Naive B cell (primary cell): ENCODE data around the gene LETM1. TPM values are rescaled to one million over a fixed set of nuclear protein-coding genes. Genes with fewer than 3 reads are reported as not detected.

Source experiments
- ATAC-seq, 2 donors: fragments of 150-1000 bp; cut with Tn5 transposase; 2 replicates each; pipeline ENCODE4 v1.10.0; 2021; ENCODE audit warnings: low read depth in 2 of 2, mild to moderate bottlenecking in 2 of 2, moderate library complexity in 2 of 2
- DNase-seq: peaks from one replicate; pipeline ENCODE4 v3.0.0; 2022
- H3K27ac Mint-ChIP-seq, 6 donors: one replicate each; pipeline ENCODE4 v1.8.0; 2020 to 2022; ENCODE audit warnings: mild to moderate bottlenecking in 6 of 6, mixed read lengths in 6 of 6, moderate library complexity in 5 of 6, inconsistent platforms in 2 of 6
- H3K27me3 Mint-ChIP-seq, 3 donors: one replicate each; pipeline ENCODE4 v1.8.0; 2021 to 2022; ENCODE audit warnings: mixed read lengths in 3 of 3, mild to moderate bottlenecking in 1 of 3
- H3K36me3 Mint-ChIP-seq, 2 donors: one replicate each; pipeline ENCODE4 v1.8.0; 2020 to 2022; ENCODE audit warnings: mixed read lengths in 2 of 2, inconsistent platforms in 1 of 2, mild to moderate bottlenecking in 1 of 2
- H3K4me1 Mint-ChIP-seq, 3 donors: one replicate each; pipeline ENCODE4 v1.8.0; 2020 to 2022; ENCODE audit warnings: mixed read lengths in 3 of 3, inconsistent platforms in 1 of 3, mild to moderate bottlenecking in 1 of 3, moderate library complexity in 1 of 3
- H3K4me3 Mint-ChIP-seq, 8 donors: one replicate each; pipeline ENCODE4 v1.8.0; 2020 to 2022; ENCODE audit warnings: mild to moderate bottlenecking in 8 of 8, mixed read lengths in 8 of 8, moderate library complexity in 8 of 8, inconsistent platforms in 2 of 8
- H3K9me3 Mint-ChIP-seq, 7 donors: one replicate each; pipeline ENCODE4 v1.8.0; 2020 to 2022; ENCODE audit warnings: mixed read lengths in 7 of 7, mild to moderate bottlenecking in 5 of 7, inconsistent platforms in 2 of 7, moderate library complexity in 1 of 7
- polyA plus RNA-seq, 6 donors: library from polyadenylated mRNA; unstranded; fragments of 300-500 nt; fragmentation: Illumina TruSeq; gene quantifications; one replicate each; pipeline ENCODE4 v1.2.3, GENCODE V29; 2021; ENCODE audit warnings: low read depth in 6 of 6

The LETM1 gene
- polyA plus RNA-seq, 6 donors from 2014 or later: 2.9 to 15.1 (median 10.8) TPM

DNA sequence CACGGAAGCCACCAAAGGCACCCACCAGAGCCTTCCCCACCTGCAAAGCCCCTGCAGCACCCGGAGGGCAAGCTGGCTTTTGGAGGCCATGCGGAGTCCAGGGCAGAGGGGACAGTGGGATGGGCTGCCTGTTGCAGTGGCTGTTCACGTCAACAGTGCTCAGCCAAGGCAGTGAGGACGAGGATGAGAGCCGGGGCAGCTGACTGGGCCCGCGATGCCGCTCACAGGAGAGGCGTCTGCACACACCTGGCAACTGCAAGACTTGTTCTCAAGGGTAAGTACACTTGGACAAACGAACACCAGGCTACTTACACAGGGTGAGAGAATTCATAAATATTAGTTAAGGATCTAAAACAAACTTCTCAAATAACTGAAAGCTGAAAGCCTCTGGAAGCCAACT, 43.2 kb downstream of the LETM1 start:
- Mint-ChIP-seq H3K9me3 (no peaks in the 10 kb centered on the region), H3K27me3 (no peaks in the 10 kb centered on the region), H3K36me3 (peaks cover 5 to 7% of the 10 kb centered on the region in 2 donors), H3K4me3 (no peak overlapping the region), H3K27ac (no peak overlapping the region), H3K4me1 (no peaks in the 10 kb centered on the region)
- DNase-seq: no peak
- no peak for ATAC-seq

DNA sequence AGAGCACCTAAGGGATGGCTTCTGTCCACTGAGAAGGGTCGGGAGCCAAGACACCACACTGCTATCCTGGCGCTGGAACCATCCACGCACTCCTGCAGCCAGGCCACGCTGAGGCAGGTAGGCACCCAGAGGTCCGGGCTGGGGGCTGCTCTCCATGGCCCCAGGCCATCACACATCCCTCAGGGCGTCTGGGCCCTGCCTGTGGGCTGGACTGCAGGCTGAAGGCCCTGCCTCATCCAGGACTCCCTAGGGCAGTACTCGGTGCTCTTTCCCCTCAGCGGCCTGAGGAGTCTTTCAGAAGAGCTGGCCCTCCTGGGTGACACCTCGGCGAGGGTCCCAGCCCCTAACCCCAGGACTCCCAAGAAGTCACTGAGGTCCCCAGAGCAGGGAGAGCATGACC, 45.2 kb downstream of the LETM1 start:
- Mint-ChIP-seq H3K27me3 (no peaks in the 10 kb centered on the region), H3K36me3 (peaks cover 5 to 7% of the 10 kb centered on the region in 2 donors), H3K4me3 (no peak overlapping the region), H3K4me1 (no peaks in the 10 kb centered on the region), H3K9me3 (no peaks in the 10 kb centered on the region), H3K27ac (no peak overlapping the region)
- no peak for ATAC-seq
- no peak for DNase-seq

DNA sequence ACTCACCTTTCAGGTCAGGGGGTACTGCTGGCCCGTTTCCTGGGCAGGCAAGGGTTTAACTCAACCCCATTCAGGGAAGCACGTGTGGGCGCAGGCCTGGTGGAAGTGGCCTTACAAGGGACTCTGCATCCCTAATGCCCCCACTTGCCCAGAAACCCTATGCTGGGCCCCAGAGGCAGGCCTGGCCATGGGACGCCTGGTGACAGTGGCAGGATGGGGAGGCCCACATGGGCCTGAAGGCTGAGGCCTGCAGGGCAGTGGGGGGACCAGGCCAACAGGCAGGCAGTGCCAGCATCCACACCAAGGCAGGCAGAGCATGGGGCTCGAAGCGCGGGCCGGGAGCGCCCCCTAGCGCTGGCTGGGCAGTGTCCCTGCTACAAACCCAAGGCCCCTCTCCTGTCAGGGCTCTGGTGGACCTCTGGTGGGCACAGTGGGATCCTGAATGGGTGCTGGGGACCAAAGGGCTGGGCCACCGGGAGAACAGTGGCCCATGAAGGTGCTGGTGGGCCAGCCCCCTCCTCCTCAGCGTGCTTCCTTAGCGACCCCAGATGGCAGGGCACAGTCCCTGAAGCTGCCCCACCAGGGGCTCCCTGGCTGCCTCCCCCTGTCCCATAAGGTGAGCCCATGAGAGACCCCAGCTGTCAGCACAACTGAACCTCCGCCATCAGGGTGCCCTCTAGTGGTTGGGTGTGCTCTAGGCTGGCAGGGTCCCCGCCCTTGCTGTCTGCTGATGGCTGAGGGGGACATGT, 46.0 kb downstream of the LETM1 start:
- H3K9me3 Mint-ChIP-seq: no peaks in the 10 kb centered on the region
- H3K36me3 Mint-ChIP-seq: peaks cover 5 to 7% of the 10 kb centered on the region in 2 donors
- ATAC-seq (peak; percentile 82 to 85), DNase-seq (peak; percentile 64)
- no peaks in the 10 kb centered on the region for H3K4me1 Mint-ChIP-seq
- H3K27me3 Mint-ChIP-seq: no peaks in the 10 kb centered on the region
- no peak overlapping the region for H3K27ac Mint-ChIP-seq
- H3K4me3 Mint-ChIP-seq: no peak overlapping the region

DNA sequence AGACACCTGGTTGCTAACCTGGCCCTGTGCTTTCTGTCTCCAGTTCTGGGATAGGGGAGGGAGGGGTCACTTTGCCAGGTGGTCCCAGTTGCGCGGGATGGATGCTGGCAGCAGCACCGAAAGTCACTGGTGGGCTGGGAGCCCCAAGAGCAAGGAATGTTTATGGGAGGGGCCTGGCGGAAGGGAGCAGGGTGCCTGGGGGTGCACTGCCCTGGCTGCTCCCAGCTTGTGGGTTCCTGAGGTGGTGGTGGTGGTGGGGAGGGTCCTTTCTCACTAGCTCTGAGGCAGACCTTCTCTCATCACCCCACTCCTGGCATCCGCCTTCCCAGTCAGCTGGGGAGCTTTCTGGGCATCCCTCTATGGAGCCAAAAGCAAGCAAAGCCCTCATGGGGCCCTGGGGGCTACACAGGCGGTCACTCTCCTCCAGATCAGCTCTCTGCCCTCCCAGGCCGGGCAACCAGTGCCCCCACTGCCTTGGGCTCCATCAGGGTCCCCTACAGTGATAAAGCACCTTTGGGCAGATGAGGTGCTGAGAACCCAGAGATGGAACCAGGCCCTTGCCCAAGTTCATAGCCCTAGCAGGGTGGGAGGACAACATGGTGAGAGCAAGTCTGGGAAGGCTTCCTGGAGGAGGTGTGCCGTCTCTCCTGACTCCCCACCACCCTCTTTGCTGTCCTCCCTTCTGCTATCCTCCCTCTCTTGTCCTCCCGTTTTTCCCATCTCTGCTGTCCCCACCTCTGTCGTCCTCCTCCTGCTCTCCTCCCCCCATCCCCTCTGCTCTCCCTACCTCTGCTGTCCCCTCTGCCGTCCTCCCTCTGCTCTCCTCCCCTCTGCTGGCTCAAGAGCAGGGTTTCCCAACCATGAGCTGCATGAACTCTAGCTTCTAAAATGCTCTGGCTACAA, 46.9 kb downstream of the LETM1 start:
- H3K4me3 Mint-ChIP-seq: no peak overlapping the region
- no peaks in the 10 kb centered on the region for H3K9me3 Mint-ChIP-seq
- H3K27ac Mint-ChIP-seq: peak overlapping the region in 1 of 6 donors; percentile 78
- no peaks in the 10 kb centered on the region for H3K27me3 Mint-ChIP-seq
- peaks cover 5 to 7% of the 10 kb centered on the region in 2 donors for H3K36me3 Mint-ChIP-seq
- H3K4me1 Mint-ChIP-seq: no peaks in the 10 kb centered on the region
- no peak for DNase-seq
- no peak for ATAC-seq

GRCh38 chr4:1808396-1808795, 47.6 kb downstream of the LETM1 start:
- Mint-ChIP-seq H3K27ac (no peak overlapping the region), H3K27me3 (peaks cover 0 to 4% (median 0%) of the 10 kb centered on the region in 3 donors), H3K36me3 (peaks cover 5 to 7% of the 10 kb centered on the region in 2 donors), H3K4me1 (no peaks in the 10 kb centered on the region), H3K4me3 (no peak overlapping the region), H3K9me3 (no peaks in the 10 kb centered on the region)
- no peak for DNase-seq
- no peak for ATAC-seq

DNA sequence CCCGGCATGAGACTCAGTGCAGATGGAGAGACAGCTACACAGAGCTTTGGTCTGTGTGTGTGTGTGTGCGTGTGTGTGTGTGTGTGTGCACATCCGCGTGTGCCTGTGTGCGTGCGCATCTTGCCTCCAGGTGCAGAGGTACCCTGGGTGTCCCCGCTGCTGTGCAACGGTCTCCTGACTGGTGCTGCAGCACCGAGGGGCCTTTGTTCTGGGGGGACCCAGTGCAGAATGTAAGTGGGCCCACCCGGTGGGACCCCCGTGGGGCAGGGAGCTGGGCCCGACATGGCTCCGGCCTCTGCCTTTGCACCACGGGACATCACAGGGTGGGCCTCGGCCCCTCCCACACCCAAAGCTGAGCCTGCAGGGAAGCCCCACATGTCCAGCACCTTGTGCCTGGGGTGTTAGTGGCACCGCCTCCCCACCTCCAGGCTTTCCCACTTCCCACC, 48.6 kb downstream of the LETM1 start:
- no peaks in the 10 kb centered on the region for H3K9me3 Mint-ChIP-seq
- H3K4me3 Mint-ChIP-seq: no peak overlapping the region
- peaks cover 2 to 3% of the 10 kb centered on the region in 2 donors for H3K36me3 Mint-ChIP-seq
- H3K27ac Mint-ChIP-seq: no peak overlapping the region
- H3K4me1 Mint-ChIP-seq: no peaks in the 10 kb centered on the region
- DNase-seq (no peak), ATAC-seq (no peak)
- peaks cover 0 to 5% (median 0%) of the 10 kb centered on the region in 3 donors for H3K27me3 Mint-ChIP-seq

DNA sequence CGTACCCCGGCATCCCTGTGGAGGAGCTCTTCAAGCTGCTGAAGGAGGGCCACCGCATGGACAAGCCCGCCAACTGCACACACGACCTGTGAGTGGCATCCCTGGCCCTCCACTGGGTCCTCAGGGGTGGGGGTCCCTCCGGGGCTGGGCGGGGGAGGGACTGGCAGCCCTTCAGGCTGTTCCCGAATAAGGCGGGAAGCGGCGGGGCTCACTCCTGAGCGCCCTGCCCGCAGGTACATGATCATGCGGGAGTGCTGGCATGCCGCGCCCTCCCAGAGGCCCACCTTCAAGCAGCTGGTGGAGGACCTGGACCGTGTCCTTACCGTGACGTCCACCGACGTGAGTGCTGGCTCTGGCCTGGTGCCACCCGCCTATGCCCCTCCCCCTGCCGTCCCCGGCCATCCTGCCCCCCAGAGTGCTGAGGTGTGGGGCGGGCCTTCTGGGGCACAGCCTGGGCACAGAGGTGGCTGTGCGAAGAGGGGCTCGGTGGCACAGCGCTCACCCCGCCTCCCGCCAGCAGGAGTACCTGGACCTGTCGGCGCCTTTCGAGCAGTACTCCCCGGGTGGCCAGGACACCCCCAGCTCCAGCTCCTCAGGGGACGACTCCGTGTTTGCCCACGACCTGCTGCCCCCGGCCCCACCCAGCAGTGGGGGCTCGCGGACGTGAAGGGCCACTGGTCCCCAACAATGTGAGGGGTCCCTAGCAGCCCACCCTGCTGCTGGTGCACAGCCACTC, 49.2 kb downstream of the LETM1 start:
- ATAC-seq (no peak), DNase-seq (no peak)
- no peaks in the 10 kb centered on the region for H3K9me3 Mint-ChIP-seq
- H3K27ac Mint-ChIP-seq: no peak overlapping the region
- no peaks in the 10 kb centered on the region for H3K36me3 Mint-ChIP-seq
- H3K4me1 Mint-ChIP-seq: no peaks in the 10 kb centered on the region
- H3K27me3 Mint-ChIP-seq: peaks cover 0 to 5% (median 0%) of the 10 kb centered on the region in 3 donors
- H3K4me3 Mint-ChIP-seq: no peak overlapping the region

DNA sequence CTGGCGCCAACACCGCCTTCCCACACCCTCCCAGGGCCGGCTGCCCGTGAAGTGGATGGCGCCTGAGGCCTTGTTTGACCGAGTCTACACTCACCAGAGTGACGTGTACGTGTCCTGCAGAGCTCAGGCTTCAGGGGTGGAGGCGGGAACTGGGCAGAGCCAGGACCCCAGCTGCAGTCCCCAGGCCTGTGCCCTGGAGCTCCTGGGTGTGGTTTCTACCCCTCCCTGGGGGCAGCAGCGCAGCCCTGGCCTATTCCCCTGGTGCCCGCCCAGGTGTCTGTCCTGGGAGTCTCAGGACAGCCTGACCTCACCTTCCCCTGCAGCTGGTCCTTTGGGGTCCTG, 49.8 kb downstream of the LETM1 start:
- Mint-ChIP-seq H3K4me1 (no peaks in the 10 kb centered on the region), H3K27ac (no peak overlapping the region), H3K36me3 (no peaks in the 10 kb centered on the region), H3K4me3 (no peak overlapping the region), H3K9me3 (no peaks in the 10 kb centered on the region), H3K27me3 (peaks cover 0 to 7% (median 0%) of the 10 kb centered on the region in 3 donors)
- no peak for DNase-seq
- ATAC-seq: no peak

GRCh38 chr4:1805493-1806222, 50.3 kb downstream of the LETM1 start:
- H3K4me3 Mint-ChIP-seq: no peak overlapping the region
- peaks cover 0 to 12% (median 0%) of the 10 kb centered on the region in 3 donors for H3K27me3 Mint-ChIP-seq
- ATAC-seq (no peak), DNase-seq (no peak)
- H3K36me3 Mint-ChIP-seq: no peaks in the 10 kb centered on the region
- H3K9me3 Mint-ChIP-seq: no peaks in the 10 kb centered on the region
- H3K4me1 Mint-ChIP-seq: no peaks in the 10 kb centered on the region
- no peak overlapping the region for H3K27ac Mint-ChIP-seq

DNA sequence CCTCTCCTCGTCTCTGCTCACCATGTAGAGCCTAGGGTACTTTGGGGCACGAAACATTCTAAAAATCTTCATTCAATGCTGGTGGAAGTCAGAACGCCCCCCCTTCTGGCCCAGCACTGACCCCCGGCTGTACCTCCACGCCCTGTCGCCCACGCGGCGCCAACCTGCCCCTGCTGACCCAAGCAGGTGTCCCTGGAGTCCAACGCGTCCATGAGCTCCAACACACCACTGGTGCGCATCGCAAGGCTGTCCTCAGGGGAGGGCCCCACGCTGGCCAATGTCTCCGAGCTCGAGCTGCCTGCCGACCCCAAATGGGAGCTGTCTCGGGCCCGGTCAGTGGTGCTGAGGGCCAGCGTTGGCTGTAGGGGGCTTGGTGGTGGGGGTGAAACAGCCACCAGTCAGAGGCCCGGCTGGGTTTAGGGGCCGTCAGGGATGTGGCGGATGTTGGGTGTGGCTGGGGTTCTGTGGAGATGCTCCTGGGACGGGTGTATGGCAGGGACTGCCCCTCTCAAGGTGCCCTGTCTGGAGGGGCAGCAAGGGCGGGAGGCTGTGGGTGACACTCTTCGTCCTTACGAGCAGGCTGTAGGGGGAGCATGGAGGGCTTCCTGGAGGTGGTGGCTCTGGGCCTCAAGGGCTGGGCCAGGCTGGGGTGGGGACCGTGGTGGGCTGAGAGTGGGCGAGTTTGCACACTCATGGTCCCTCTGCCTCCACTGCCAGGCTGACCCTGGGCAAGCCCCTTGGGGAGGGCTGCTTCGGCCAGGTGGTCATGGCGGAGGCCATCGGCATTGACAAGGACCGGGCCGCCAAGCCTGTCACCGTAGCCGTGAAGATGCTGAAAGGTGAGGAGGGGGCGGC, 51.1 kb downstream of the LETM1 start:
- no peak for DNase-seq
- Mint-ChIP-seq H3K27ac (no peak overlapping the region), H3K9me3 (no peaks in the 10 kb centered on the region), H3K27me3 (peaks cover 0 to 20% (median 0%) of the 10 kb centered on the region in 3 donors), H3K4me1 (no peaks in the 10 kb centered on the region), H3K4me3 (no peak overlapping the region), H3K36me3 (no peaks in the 10 kb centered on the region)
- ATAC-seq: no peak

GRCh38 chr4:1803523-1804423, 52.2 kb downstream of the LETM1 start:
- ATAC-seq: no peak
- Mint-ChIP-seq H3K4me1 (no peaks in the 10 kb centered on the region), H3K36me3 (no peaks in the 10 kb centered on the region), H3K4me3 (no peak overlapping the region), H3K27ac (no peak overlapping the region), H3K27me3 (peaks cover 0 to 28% (median 1%) of the 10 kb centered on the region in 3 donors), H3K9me3 (no peaks in the 10 kb centered on the region)
- DNase-seq: no peak
